Endothelial cell of umbilical vein (primary cell): ENCODE data around the gene MBTPS2. TPM values are rescaled to one million over a fixed set of nuclear protein-coding genes. Genes with fewer than 3 reads are reported as not detected.

Experiments
- BruUV-seq: library from RNA; stranded (reverse); fragments of 400-500 nt; replicated peaks from 2 replicates; lab custom pipeline; 2021; lab: Mats Ljungman, UMichigan
- CTCF ChIA-PET: fragments of 300-600, 350-600 bp; sonication (Branson Sonifier 250); formaldehyde crosslinking; loops from one replicate; lab custom pipeline; 2021; ENCODE audit warnings: antibody characterized with exemption, inconsistent platforms; lab: Charles Lee
- POLR2A ChIA-PET: fragments of 300-600, 350-600 bp; sonication (Branson Sonifier 250); formaldehyde crosslinking; loops from one replicate; lab custom pipeline; 2021; ENCODE audit warnings: antibody characterized with exemption, inconsistent platforms; lab: Charles Lee
- DNase-seq: peaks from one replicate; pipeline ENCODE4 v3.0.0-alpha.2; 2011; ENCODE audit warnings: low read depth, low spot score
- FAIRE-seq: peaks from 2 replicates; lab custom pipeline; 2011; peaks lifted over from hg19 to GRCh38; lab: Jason Lieb, UNC
- H2AFZ ChIP-seq: 2 replicates; pipeline ENCODE4 v1.6.0; 2012; ENCODE audit warnings: low read depth, low read length, control low read depth, inconsistent platforms
- H3K27ac ChIP-seq: 2 replicates; pipeline ENCODE4 v1.5.1; 2011; ENCODE audit warnings: low read depth, mild to moderate bottlenecking, control low read depth, low read length, moderate library complexity; ENCODE audit not compliant: insufficient read depth
- H3K27me3 ChIP-seq, 2 experiments: 2 replicates each; pipeline versions ENCODE4 v1.6.0 to v1.6.1; 2011; ENCODE audit warnings: low read length in 2 of 2, mixed read lengths in 1 of 2; ENCODE audit not compliant: control insufficient read depth in 2 of 2, insufficient read depth in 2 of 2
- H3K36me3 ChIP-seq, 2 experiments: 2 replicates in 1 of 2; 3 replicates in 1 of 2; pipeline ENCODE4 v1.5.1; 2011; ENCODE audit warnings: low read length in 2 of 2, mild to moderate bottlenecking in 1 of 2, moderate library complexity in 1 of 2; ENCODE audit not compliant: control insufficient read depth in 2 of 2, insufficient read depth in 2 of 2; ENCODE audit errors: extremely low read depth in 1 of 2
- H3K4me1 ChIP-seq: 3 replicates; pipeline ENCODE4 v1.5.1; 2011; ENCODE audit warnings: mild to moderate bottlenecking, low read length; ENCODE audit not compliant: control insufficient read depth, insufficient read depth; ENCODE audit errors: extremely low read depth
- H3K4me2 ChIP-seq: 2 replicates; pipeline ENCODE4 v1.6.1; 2011; ENCODE audit warnings: low read length, control low read depth, mixed read lengths; ENCODE audit not compliant: insufficient read depth
- H3K4me3 ChIP-seq, 3 experiments: fragments of 200-600 bp in 1 of 3; sonication (generic), shearing (Covaris generic) in 1 of 3; replicated peaks in 1 of 3; 2 replicates each; pipeline ENCODE4 v1.5.1; 2011 to 2016; ENCODE audit warnings: control low read depth in 3 of 3, low read length in 3 of 3, mild to moderate bottlenecking in 2 of 3, inconsistent platforms in 1 of 3, low read depth in 1 of 3, moderate library complexity in 1 of 3; ENCODE audit not compliant: insufficient read depth in 1 of 3
- H3K79me2 ChIP-seq: 2 replicates; pipeline ENCODE4 v1.6.0; 2012; ENCODE audit warnings: low read length, inconsistent platforms; ENCODE audit not compliant: control insufficient read depth, insufficient read depth
- H3K9ac ChIP-seq: replicated peaks from 2 replicates; pipeline ENCODE3; 2011; ENCODE audit warnings: low read length, control low read depth; ENCODE audit not compliant: insufficient read depth; ENCODE audit errors: extremely low read depth
- H3K9me1 ChIP-seq: replicated peaks from 3 replicates; pipeline ENCODE4 v1.6.0; 2011; ENCODE audit warnings: mild to moderate bottlenecking, low read length; ENCODE audit not compliant: control insufficient read depth, insufficient read depth; ENCODE audit errors: extremely low read depth
- H3K9me3 ChIP-seq: replicated peaks from 2 replicates; pipeline ENCODE4 v1.5.1; 2012; ENCODE audit warnings: low read length, inconsistent platforms; ENCODE audit not compliant: control insufficient read depth, insufficient read depth
- H4K20me1 ChIP-seq: replicated peaks from 2 replicates; pipeline ENCODE3; 2011; ENCODE audit warnings: mild to moderate bottlenecking, low read length; ENCODE audit not compliant: control insufficient read depth, insufficient read depth; ENCODE audit errors: extremely low read depth
- FOS ChIP-seq: IDR thresholded peaks from 2 replicates; pipeline ENCODE4 v1.6.1; 2011; ENCODE audit warnings: mild to moderate bottlenecking, low read length, moderate library complexity, borderline replicate concordance; ENCODE audit not compliant: insufficient read depth
- GATA2 ChIP-seq: IDR thresholded peaks from 2 replicates; pipeline ENCODE4 v1.7.0; 2011; ENCODE audit warnings: low read depth, mild to moderate bottlenecking, moderate library complexity, mixed read lengths, low read length; ENCODE audit not compliant: insufficient read length, insufficient read depth
- JUN ChIP-seq: IDR thresholded peaks from 2 replicates; pipeline ENCODE4 v1.6.1; 2011; ENCODE audit warnings: borderline replicate concordance, low read depth; ENCODE audit not compliant: insufficient read length, insufficient read depth
- MYC ChIP-seq: IDR thresholded peaks from one replicate; pipeline ENCODE4 v1.6.1; 2011; ENCODE audit warnings: mild to moderate bottlenecking, low read depth, low read length
- POLR2A ChIP-seq: IDR thresholded peaks from 2 replicates; pipeline ENCODE4 v1.6.1; 2012; ENCODE audit warnings: low read depth, mild to moderate bottlenecking, control low read depth, low read length
- POLR2AphosphoS5 ChIP-seq: IDR thresholded peaks from 2 replicates; pipeline ENCODE4 v1.6.1; 2012; ENCODE audit warnings: low read depth, mild to moderate bottlenecking, control low read depth, low read length, moderate library complexity; ENCODE audit not compliant: insufficient read depth
- dilution Hi-C: fragments of 300-500 bp; cut with MboI; formaldehyde crosslinking; loops from one replicate; pipeline ENCODE4 v1.15.0; 2019; ENCODE audit warnings: low sequenced_read_pairs; ENCODE audit not compliant: extremely low pct_ligation_motif_present
- intact Hi-C: fragments of 100-400 bp; cut with micrococcal nuclease; formaldehyde crosslinking; loops from one replicate; pipeline ENCODE4 v1.10.0; 2022
- polyA plus RNA-seq, 4 experiments: library from polyadenylated mRNA; depleted of rRNA in 3 of 4; stranded (reverse) in 3 of 4; unstranded in 1 of 4; fragments of >200 nt; gene quantifications; 2 replicates each; pipeline versions ENCODE4 v1.2.1 to v1.2.3, GENCODE V29; 2011 to 2012; ENCODE audit warnings: missing spikeins in 1 of 4
- total RNA-seq: library from RNA; stranded (reverse); gene quantifications from 2 replicates; pipeline ENCODE4 v1.2.3, GENCODE V29; 2021
- TF ChIP-seq, protein P1 (sequence below), 2 donors: IDR thresholded peaks; 1 replicate in 1 of 2; 2 replicates in 1 of 2; pipeline ENCODE4 v1.5.1; 2011; ENCODE audit warnings: low read length in 2 of 2, mild to moderate bottlenecking in 2 of 2, moderate library complexity in 2 of 2, control low read depth in 1 of 2, inconsistent platforms in 1 of 2, low read depth in 1 of 2; ENCODE audit not compliant: insufficient read depth in 1 of 2; ENCODE audit errors: extremely low read depth in 1 of 2
- TF ChIP-seq, protein P2 (sequence below): IDR thresholded peaks from 2 replicates; pipeline ENCODE4 v1.6.1; 2011; ENCODE audit not compliant: insufficient read depth, insufficient read length

Gene MBTPS2
- total and polyA plus RNA-seq, 2 donors (not counting 3 experiments of a cell fraction or from before 2014, with no cell fraction given): 11.4 to 16.4 TPM

DNA sequence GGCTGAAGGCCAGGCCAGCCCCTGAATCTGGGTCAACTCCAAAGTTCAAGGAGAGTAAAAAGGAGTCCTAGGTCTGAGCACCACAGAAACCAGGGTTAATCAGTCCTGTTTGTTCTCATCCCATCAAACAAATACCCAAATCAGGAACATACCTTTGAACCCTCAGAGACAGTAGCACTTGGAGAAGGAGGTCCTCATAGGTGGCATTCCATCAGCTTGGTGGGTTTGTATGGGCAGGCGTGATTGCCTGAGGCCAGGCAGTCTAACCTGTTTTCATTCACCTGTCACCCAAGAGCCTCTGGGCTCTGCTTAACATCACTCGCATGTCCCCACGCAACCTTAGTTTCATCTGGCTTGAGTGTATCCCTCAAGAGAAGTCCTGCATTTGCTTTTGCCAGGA, 17.5 kb upstream of the MBTPS2 start:
- dilution Hi-C loops: no loop called here
- Histone ChIP-seq H3K27me3 (peaks cover 0 to 1% of the 10 kb centered on the region in 2 experiments), H3K9ac (no peak overlapping the region), H3K4me3 (no peak overlapping the region), H3K36me3 (no peaks in the 10 kb centered on the region), H3K27ac (no peak overlapping the region), H3K9me3 (no peaks in the 10 kb centered on the region), H2AFZ (no peak overlapping the region), H3K4me2 (no peak overlapping the region), H4K20me1 (no peaks in the 10 kb centered on the region), H3K79me2 (no peaks in the 10 kb centered on the region), H3K4me1 (no peaks in the 10 kb centered on the region), H3K9me1 (no peaks in the 10 kb centered on the region)
- ChIA-PET CTCF (interaction anchor here (1.0 kb wide), 1 partner anchor 16 kb away, joined by 3 read pairs; no protein-coding TSS in a partner anchor), POLR2A (no interaction called here)
- BruUV-seq: no TSS peak
- intact Hi-C loops: no loop called here
- DNase-seq (no peak), FAIRE-seq (no peak)
- TF ChIP-seq JUN (no peak), MYC (no peak), FOS (no peak), POLR2AphosphoS5 (no peak), GATA2 (no peak), POLR2A (no peak)
- TF ChIP-seq, protein P1, sequence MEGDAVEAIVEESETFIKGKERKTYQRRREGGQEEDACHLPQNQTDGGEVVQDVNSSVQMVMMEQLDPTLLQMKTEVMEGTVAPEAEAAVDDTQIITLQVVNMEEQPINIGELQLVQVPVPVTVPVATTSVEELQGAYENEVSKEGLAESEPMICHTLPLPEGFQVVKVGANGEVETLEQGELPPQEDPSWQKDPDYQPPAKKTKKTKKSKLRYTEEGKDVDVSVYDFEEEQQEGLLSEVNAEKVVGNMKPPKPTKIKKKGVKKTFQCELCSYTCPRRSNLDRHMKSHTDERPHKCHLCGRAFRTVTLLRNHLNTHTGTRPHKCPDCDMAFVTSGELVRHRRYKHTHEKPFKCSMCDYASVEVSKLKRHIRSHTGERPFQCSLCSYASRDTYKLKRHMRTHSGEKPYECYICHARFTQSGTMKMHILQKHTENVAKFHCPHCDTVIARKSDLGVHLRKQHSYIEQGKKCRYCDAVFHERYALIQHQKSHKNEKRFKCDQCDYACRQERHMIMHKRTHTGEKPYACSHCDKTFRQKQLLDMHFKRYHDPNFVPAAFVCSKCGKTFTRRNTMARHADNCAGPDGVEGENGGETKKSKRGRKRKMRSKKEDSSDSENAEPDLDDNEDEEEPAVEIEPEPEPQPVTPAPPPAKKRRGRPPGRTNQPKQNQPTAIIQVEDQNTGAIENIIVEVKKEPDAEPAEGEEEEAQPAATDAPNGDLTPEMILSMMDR (IDR thresholded peaks at IDR 0.05; ENCODE audit: extremely low read depth in 1 of 2, insufficient read depth in 1 of 2, low read depth in 1 of 2, low read length in 2 of 2): no peak
- TF ChIP-seq, protein P2, sequence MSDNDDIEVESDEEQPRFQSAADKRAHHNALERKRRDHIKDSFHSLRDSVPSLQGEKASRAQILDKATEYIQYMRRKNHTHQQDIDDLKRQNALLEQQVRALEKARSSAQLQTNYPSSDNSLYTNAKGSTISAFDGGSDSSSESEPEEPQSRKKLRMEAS: no peak
